ENCODE results near the gene RHBDF1.

Gene RHBDF1, protein sequence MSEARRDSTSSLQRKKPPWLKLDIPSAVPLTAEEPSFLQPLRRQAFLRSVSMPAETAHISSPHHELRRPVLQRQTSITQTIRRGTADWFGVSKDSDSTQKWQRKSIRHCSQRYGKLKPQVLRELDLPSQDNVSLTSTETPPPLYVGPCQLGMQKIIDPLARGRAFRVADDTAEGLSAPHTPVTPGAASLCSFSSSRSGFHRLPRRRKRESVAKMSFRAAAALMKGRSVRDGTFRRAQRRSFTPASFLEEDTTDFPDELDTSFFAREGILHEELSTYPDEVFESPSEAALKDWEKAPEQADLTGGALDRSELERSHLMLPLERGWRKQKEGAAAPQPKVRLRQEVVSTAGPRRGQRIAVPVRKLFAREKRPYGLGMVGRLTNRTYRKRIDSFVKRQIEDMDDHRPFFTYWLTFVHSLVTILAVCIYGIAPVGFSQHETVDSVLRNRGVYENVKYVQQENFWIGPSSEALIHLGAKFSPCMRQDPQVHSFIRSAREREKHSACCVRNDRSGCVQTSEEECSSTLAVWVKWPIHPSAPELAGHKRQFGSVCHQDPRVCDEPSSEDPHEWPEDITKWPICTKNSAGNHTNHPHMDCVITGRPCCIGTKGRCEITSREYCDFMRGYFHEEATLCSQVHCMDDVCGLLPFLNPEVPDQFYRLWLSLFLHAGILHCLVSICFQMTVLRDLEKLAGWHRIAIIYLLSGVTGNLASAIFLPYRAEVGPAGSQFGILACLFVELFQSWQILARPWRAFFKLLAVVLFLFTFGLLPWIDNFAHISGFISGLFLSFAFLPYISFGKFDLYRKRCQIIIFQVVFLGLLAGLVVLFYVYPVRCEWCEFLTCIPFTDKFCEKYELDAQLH

DNA sequence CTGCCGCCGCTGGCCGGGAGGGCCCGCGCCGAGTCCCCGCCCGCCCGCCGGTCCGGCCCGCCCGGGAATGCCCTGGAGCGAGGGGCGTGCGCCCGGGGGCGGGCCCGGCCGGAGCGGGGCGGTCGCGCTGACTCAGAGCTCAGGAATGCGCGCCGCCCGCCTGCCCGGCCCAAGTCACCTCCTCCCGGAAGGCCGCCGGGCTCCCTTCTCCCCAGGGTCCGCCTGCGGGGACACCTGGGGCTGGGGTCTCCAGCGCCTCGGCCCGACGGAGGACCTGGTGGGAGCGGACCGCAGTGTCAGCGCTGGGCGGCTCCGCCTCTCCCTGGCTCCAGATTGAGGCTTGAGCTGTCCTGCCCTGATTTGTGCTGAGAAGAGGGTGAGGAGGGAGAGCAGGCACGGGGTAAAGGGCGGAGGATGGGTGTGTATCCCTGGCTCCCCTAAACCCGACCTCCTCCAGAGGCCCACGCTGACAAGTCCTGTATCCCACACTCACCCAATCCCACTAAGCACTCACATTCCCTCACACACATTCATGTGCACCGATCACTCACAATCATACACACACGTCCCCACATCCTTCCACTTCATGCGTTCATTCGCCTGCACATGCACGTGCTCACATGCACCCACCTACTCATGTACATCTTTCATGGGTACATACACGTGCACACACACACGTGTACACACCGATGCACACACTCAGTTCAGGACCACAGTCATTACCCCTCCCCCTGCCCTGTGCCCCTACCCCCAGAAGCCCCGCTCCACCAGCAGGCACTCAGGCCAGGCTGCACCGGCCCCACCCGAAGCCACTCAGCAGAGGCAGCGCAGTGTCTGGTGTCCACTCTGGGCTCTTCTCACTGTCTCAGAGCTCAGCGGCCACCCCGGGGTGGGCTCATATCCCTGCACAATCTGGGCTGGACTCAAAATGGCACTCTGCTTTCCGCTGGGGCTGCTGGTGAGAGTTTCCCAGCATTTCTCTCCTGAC is at the start of gene RHBDF1:
RHBDF1 (minus strand) TSS at position 71 of the 988 bp plus-strand sequence. CDS start 7,616 bp downstream, outside the sequence.
- DNase-seq = peak; percentile 76

DNA sequence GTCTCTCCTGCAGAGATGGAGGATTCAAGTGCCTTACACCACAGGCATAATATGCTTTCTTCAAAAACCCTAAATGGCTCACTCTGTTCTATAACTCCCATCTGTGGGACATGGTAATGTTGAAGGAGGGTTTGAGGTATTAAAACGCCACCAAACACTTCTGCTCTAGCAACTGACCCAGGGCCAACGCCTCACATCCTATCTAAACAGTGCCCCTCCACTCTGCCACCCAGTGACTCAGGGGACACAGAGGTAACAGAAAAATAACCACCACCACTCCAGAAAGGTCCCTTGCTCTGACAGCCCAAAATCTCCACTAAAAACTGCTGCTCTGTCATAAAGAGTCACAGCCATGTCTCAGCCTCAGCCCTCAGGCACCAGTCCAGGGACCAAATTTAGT is 48.3 kb upstream of the RHBDF1 start:
- no peak for DNase-seq

DNA sequence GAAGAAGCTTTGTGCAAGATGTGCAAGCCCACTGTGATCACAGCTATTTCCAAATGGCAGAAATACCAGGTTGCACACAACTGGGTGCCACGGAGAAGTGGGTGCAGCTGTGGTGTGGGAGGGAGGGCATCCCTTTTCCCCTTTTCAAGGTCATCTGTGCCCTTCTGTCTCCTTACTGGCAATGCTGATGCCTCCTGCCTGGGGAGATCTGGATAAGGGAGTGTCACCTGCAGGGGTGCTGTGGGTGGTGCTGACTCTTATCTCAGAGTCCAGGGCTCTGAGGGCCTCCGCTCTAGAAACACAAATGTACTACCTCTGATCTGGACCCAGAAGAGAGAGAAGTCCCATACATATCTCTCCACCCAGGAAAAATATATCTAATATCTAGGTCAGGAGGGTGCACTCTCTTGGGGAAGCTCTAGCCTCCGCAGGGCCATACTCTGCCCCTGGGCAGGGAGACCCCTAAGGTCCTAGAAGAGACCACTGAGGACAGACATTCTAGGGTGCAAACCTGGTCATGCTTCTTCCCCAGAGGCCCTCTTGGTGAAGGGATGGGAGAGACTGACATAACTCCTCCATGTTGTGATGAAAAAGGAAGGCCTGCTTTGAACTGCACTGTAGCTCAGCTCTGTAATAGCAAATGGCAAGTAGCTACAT is 47.5 kb upstream of the RHBDF1 start:
- no peak for DNase-seq

DNA sequence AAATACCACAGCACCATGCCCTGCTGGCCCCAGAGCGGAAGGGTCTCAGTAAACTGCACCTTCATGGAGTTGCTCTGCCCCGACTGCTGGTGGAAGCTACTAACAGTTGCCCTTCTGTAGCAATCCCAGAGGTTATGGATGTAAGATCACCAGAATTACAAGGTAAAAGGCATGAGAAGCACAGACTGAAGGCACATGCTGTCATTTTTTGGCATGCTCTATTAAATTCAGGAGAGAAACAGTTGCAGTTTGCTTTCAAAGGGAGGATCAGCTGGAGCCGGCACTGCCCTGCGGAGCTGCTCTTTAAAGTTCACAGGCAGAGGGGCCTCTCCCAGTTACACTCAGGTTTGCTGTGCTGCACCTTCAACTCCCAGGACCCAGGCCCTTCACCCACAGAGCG is 46.9 kb upstream of the RHBDF1 start:
- DNase-seq = no peak

DNA sequence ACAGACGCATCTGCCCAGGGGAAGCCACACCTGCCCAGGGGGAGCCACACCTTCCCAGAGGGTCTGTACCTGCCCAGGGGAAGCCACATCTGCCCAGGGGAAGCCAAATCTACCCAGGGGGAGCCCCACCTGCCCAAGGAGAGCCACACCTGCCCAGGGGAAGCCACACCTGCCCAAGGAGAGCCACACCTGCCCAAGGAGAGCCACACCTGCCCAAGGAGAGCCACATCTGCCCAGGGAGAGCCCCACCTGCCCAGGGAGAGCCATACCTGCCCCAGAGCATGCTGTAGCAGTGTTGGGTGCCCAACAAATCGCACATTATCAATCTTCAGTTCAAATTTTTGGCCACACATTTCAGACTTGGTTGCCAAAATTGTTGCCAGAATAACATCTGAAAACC is 46.4 kb upstream of the RHBDF1 start:
- no peak for DNase-seq

DNA sequence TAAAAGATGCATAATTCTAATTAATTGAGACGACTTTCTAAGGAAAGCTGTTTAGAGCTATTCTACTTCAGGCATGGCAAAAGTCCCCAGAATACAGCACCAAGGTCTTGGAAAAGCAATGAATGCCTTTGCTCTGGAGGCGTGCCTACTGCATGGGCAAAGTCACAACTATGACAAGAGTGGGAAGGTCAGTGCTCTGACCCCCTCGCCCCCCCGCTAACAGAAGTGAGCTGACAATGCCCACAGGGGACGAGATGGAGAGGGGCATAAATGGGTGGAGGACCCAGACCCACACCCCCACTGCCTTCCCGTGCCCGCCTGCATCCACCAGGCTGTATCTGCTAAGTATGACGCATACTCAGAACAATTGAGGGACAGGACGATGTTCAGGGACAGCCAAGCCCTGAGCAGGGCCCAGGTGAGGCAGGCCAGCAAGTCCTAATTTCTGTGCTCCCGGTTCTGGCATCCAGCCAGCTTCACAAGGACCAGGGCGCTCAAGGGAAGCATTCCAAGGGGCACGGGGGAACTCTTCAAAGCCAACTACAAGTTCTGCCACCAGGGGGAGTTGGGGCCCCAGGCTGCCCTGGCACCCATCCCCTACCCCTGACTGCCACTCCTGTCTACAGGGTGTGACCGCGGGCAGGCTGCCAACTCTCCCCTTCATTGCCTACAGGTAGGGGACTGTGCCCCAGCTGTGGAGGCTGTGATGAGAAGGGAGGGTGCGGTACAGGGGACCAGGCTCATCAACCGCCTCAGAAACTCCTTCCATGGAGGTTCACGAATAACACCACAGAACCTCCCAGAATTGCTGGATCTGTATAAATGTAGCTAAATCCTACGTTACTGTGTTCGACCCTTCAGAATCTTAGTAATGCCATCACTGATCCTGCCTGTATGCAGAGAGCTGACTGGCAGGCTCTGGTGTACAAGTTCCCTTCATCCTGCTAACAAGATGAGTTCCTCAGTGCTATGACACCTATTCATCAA is 45.2 kb upstream of the RHBDF1 start:
- peak; percentile 82 for DNase-seq

DNA sequence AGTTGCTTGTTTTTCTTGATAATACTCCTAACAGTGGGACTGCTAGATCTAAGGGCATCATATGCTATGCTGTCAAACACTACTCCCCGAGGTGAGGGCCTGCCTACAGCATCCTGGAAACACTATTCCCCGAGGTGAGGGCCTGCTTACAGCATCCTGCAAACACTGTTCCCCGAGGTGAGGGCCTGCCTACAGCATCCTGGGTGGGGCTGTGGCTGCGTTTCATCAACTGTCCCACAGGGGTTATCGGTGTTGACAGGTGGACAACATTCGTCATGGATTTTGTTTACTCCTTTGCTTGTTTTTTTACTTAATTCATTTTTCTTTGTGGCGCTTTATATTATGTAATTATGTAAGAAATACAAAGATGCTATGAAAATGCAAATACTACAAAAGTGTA is 43.6 kb upstream of the RHBDF1 start:
- DNase-seq = no peak

DNA sequence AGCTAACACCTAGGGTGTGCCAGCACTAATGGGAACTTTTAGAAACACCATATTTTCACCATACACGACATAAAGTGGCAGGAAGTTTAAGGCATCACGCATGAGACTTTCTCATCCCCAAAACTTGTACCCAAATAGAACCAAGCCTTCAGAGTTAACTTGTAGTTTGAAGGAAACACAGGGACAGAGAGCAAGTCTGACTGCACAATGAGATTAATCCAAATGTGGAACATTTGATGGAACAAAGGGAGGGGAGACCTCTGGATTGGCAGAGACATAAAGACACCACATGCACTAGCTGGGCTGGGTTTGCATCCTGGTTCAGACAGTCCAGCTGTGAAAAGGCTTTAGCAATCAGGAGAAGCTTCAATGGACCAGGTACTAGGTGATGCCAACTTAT is 41.9 kb upstream of the RHBDF1 start:
- no peak for DNase-seq

DNA sequence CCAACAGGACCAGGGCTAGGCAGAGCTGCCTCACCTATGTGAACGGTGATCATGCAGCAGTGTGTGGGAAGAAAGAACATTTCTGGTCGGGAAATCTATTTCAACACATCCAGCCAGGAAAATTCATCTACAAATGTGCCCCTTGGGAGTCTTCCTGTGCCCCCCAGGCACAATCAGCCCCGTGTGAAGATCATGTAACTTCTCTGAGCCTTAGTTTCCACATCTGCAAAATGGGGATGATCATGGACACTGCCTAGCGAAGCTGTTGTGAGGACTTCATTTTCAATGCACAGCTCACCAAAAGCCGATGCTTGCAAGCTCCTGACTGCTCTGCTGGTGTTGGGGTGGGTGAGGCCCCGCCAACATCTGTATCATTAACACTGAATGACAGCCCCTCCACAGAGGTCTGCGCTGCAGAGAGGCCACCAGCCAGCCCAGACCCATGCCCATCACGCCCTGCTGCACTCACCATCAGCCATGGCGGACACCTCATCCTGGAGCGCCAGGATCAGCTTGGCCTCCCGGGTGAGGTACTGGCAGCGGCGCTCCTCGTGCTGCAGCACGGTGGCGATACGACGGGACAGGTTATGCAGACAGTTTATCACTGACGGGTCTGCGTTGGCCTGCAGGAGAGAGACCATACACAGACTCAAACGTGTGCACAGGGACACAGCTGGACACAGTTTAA is 39.9 kb upstream of the RHBDF1 start:
- no peak for DNase-seq

DNA sequence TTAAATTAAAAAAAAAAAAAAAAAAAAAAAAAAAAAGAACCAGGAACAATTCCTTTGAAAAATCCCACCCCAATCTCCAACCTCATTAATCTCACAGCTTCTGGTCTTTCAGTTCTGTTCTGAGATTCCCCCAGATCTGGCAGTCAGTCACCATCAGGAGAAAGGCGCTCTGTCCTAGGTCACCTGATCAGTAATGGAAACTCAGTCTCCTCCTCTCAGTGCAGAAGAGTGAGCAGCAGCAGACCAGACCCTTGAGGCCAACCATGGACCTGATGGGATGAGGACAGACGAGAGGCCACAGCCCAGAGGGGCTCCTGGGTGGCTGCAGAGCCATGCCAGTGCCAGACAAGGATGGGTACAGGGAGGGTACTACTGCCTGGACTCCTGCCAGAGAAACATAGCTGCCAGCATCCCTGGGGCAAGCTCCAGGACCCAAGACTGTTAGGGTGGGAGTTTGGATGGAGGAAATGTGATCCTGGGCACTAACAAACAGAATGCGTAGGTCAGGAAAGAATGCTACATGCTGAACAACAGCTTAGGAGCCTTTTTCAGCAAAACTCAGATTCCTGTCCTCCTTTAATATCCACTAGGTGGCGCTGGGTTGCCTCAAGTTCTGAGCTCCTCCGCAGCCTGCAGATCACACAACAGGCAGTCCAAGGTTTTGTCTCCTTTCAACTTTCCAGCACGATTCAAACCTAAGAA is 34.3 kb upstream of the RHBDF1 start:
- peak; percentile 91 for DNase-seq

DNA sequence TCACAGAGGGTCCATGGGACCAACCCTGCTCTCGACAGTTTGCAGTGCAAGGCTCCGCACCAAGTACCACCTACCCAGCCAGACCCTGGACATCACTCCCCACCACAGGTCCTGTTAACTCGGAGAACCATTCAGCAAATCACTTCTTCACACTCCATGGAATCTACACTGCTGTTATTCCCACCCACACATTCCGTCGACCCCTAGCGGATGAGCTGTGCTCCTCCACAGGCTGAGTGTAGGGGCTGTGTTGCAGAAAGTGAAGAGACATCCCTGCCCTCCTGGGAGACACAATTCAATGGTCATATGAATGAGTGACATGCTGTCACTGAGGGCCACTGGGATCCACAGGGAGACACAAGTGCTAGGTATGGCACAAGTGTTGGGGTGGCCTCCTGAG is 33.1 kb upstream of the RHBDF1 start:
- no peak for DNase-seq

DNA sequence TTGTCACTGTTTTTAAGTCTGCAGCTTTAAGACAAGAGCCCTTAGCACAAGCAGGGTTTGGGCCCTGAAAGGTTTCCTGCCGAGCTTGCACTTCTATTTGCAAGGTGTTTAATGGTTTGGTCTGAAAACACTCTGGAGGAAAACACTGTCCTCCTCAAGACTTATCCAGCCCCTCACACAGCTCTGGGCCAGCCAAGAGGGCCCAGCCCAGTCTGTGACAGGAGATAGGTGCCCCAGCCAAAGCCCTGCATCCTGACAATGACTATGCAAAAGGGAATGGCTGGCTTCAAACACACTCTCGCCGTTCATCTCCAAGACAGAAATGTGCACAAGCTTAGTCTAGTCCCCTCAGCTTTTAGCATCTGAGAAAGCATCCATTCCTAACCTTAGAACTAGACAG is 32.5 kb upstream of the RHBDF1 start:
- no peak for DNase-seq

DNA sequence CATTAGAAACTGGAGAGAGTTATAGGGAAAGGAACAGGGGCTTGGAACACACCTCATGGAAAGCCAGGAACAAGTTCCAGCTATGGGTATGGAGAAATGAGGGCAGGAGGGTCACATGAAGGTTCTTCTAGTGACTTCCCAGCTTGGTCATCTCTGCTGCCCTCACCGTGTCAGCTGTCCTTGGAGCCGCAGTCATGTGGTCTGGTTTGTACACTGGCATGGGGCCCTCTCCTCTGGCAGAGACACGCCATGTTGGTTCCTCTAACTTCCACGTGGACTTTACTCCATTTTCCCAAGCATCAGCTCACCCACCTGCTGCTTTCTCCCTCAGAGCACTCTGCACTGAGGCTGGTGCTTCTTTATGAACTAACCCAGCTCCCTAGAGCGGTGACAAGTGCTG is 31.9 kb upstream of the RHBDF1 start:
- no peak for DNase-seq

DNA sequence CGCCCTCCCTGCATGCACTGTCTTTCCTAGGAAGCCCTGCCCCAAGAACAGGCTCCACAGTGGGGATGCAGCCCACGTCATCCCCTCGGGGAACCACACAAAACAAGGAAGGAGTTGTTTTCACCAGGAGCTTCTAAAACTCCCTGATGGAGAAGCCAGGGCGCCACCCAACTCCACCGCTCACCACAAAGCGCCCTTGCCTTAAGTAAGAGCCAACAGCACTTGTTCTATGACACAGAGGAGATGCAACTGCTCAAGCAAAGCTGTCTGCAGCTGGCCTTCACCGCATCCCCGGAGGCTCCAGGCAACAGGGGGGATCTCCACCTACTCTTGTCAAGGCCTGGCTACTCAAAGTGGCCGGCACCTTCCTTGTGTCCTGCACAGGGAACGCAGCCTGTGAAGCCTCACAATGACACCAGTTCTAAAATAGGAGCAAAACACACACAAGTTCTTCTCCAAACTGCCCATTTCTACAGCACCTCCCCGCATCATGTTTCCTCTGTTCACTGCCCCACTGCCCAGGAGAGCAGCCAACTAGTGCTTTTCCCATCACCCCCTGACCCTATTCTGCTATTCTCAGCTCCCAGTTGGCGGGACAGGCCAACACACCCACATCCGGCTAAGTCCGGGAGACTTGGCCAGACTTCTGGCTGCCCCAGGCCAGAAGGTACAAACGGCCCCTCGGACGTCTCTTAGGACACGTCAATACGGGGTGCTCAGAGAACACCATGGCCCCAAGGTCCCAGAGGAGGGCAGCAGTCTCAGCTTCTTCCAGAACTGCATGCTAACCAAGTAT is 29.8 kb upstream of the RHBDF1 start:
- no peak for DNase-seq

DNA sequence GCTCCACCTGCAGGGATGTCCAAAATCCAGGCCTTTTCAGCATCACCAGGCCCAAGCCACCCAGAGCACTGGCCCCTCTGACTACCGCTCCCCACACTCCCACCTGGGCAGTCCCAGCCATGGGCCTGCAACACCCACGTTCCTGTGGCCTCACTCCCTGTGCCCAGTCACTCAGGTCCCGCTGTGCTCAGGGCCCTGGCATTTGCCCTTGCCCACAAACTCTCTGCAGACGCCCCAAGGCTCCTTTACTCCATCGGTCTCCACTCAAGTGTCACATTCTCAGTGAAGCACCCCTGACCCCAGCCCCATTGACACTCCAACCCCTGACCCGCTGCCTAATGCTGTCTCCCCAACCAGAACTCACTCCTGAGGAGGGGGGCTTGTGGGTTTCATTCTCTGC is 29.2 kb upstream of the RHBDF1 start:
- DNase-seq = no peak

DNA sequence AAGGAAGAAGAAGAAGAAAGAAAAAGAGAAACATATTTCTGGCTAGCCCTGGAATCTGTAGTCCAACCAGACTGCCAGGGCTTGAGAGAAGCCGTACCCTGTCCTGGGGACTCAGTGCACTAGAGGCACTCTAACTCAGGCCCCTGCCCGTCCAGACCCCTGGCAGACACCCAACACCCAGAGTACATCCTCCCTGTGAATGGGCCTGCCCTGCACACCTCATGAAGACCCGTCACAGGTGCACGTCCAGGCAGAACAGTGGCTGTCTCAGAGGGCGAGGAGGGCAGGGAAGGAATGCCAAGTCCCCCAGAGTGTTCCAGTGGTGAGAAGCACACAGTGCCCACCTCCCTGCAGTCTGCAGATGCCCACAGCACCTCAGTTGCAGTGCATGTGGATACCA is 28.6 kb upstream of the RHBDF1 start:
- no peak for DNase-seq

DNA sequence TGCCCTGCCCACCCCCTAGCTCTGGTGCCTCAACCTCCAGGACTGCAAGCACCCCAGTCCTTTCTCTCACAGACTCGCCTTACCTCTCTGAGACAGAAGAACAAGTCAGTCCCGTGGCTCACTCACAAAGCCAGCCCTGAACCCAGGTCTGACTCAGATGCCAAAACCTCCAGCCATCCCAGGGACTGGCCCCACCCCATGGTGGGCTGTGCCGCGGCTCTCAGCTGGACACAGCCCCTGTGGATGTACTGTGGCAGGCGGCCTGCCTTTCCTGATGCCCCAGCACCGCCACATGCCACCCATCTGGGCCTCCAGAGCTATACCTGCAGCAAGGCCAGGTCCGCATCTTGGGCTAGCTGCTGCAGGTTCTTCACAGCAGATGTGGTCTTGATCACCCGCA is 25.4 kb upstream of the RHBDF1 start:
- DNase-seq = no peak

DNA sequence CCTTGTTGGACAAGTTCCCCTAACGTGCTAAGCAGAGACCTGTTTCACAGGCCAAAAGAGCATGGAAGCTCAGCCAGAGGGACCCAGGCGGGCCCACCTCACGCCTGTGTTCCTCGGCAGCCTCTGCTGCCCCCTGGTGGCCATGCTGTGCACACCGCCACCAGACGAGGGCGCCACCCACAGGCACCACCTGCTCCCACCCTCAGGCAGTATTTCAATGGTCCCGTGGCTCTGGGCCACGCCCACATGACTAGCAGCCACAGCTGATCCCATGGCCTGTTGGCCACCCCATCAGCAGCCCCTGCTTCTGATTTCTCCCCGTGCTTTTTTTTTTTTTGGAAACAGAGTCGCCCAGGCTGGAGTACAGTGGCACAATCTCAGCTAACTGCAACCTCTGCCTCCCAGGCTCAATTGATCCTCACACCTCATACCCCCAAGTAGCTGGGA is 24.5 kb upstream of the RHBDF1 start:
- peak; percentile 89 for DNase-seq

DNA sequence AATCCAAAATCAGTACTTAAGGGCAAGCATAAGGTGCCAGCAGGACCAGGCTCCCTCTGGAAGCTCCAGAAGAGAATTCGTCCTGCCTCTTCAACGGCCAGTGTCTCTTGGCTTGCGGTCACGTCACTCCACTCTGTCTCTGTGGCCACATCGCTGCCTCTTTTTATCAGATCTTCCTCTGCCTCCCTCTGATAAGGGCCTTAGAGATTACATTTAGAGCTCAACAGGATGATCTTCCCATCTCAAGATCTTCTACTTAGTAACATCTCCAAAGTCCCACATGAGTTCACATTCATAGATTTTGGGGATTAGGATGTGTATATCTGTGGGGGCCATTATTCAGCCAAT is 22.5 kb upstream of the RHBDF1 start:
- DNase-seq = no peak
